HG03175 (cell line): ENCODE data around the gene MAPK8IP3.

ENCODE experiments used
- ATAC-seq: cut with Tn5 transposase; IDR thresholded peaks from one replicate; pipeline ENCODE4 v1.9.1; 2021; ENCODE audit warnings: mild to moderate bottlenecking, moderate library complexity; ENCODE audit not compliant: unreplicated experiment

The MAPK8IP3 gene

DNA sequence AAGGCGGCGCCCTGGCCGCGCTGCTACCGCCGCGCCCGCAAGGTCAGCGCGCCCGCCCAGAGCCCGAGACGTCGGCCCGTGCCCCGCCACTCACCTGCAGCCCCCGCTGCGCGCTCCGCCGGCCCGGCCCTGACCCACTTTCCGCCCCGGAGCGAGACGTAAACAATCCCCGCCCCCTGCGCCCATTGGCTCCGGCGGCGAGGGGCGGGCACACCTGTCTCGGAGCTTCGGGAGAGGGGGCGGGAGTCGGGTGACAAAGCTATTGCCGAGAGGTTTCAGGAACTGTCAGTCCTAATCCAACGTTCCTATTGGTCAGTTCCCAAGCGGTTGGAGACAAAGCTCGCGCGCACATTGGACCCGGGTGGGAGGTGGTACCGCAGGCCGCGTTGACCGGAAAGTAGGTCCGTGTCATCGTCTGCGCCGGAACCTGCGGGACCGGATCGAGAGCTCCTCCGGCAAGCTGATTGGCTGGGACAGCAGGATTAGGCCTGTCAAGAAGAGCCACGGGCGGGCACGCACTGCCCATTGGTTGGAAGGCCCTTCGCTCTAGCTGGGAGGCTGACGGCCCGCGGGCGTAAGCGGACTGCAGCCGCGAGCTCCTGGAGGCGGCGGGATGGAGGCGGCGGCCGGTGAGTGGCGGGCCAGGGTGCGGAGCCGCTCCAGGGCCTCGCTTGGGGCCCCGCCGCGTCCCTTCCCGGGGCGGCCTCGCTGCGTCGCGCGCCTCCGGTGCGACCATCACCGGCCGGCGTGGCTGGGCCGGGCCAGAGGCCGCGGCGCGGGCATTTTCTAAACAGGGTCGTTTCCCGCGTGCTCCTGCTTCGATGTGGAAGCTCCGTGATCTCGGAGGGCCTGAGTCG lies 76.6 kb downstream of the MAPK8IP3 start, which contains the start of the genes NUBP2 and SPSB3:
Gene NUBP2 (plus strand): TSS at position 553 of the 857 bp plus-strand sequence. CDS start 61 bp downstream, at position 614.
Gene SPSB3 (minus strand): TSS at position 164 of the 857 bp plus-strand sequence. CDS start 1,088 bp downstream, outside the sequence.
- ATAC-seq = peak; percentile 89

- ATAC-seq = no peak
Observed at GRCh38 chr16:1784977-1785845, 79.2 kb downstream of the MAPK8IP3 start.

- ATAC-seq = no peak
Observed at GRCh38 chr16:1785846-1786170, 79.8 kb downstream of the MAPK8IP3 start.

- ATAC-seq = no peak
Observed at GRCh38 chr16:1786242-1787055, 80.5 kb downstream of the MAPK8IP3 start.

GRCh38 chr16:1787056-1787321 lies 81.0 kb downstream of the MAPK8IP3 start:
- no peak for ATAC-seq

- no peak for ATAC-seq
Observed at GRCh38 chr16:1787322-1788094, 81.5 kb downstream of the MAPK8IP3 start.

DNA sequence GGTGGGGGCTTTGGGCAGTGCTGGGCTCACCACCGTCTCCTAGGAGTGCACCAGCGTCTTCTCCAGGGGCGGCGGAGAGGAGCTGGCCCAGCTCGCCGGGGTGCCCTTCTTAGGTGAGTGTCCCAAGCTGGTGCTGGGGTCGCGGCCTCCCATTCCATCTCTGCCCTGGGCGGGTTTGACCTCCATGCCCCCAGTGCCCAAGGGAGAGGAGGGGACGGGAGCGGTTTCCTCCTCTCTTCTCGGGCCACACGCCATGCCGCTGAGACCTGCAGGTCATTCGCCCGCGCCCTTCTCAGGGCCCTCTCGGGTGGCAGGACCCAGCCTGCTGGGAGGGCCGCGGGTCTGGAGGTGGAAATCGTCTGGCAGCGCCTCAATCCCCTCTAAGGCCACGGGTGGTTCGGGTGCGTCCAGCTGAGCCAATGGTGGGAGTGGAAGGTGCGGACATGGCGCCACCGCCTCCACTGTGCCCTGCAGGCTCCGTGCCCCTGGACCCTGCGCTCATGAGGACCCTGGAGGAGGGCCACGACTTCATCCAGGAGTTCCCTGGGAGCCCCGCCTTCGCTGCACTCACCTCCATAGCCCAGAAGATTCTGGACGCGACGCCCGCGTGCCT lies 82.2 kb downstream of the MAPK8IP3 start:
- no peak for ATAC-seq

- ATAC-seq = no peak
Observed at GRCh38 chr16:1788708-1789100, 82.7 kb downstream of the MAPK8IP3 start.

DNA sequence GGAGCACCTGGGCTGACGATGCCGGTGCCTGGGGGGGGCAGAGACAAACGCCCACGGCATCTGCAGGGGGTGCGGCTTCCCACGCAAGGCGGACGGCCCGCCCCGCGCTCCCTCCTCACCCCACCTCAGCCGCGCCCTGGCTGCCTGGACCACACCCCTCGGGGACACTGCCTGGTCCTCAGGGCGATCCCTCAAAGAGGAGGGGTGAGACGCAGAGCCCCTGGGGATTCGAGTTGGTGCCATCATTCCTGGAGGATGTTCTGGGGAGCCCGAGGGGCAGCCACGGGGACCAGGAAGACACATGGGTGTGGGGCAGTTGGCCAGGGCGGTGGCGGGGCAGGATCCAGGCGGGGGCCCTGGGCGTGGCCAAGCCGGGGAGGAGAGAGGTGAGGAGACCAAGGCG lies 83.6 kb downstream of the MAPK8IP3 start:
- no peak for ATAC-seq

GRCh38 chr16:1790261-1790610 lies 84.2 kb downstream of the MAPK8IP3 start:
- no peak for ATAC-seq

DNA sequence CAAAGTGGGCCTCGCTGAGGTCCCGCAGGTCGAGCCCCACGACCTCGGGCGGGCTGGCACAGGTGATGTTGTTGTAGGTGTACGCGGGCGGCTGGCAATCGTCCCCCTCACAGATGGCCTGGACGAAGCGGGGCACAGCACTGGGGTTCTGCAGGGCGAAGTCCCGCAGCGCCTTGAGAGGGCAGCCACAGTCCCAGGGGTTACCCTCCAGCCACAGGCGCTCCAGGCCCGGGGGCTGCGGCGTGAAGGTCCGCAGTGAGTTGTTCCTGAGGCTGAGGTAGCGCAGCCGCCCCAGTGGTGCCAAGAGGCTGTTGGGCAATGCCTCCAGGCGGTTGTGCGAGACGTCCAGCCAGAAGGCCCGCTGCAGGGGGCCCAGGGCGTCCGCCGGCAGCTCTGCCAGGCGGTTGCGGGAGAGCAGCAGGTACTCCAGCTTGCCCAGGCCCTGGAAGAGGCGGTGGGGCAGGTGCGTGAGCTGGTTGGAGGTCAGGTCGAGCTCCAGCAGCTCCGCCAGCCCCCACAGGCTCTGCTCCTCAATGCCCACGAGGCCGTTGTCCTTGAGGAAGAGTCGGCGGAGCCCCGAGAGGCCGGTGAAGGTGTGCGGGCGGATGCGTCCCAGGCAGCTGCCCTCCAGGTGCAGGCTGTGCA lies 84.7 kb downstream of the MAPK8IP3 start:
- no peak for ATAC-seq

DNA sequence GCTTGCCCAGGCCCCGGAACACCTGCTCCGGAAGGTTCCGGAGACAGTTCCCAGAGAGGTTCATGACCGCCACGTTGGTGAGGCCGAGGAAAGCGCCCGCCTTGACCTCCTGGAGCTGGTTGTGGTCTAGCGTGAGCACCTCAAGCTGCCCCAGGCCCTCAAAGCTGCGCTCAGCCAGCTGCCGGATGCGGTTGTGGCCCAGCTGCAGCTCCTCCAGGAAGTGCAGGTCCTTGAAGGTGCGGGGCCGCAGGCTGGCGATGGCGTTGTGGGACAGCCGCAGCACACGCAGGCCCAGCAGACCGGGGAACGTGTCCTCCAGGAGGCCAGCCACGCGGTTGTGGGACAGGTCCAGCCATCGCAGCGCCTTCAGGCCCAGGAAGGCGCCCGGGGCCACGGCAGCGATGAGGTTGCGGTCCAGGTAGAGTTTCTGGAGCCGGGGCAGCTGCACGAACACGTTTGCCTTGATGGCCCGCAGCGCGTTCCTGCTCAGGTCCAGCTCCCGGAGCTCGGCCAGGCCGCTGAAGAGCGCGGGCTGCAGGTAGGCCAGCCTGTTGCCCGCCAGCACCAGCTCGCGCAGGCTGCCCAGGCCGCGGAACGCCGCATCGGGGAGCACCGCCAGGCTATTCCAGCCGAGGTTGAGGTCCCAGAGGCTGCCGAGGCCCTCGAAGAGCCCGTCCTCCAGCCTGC lies 85.4 kb downstream of the MAPK8IP3 start:
- no peak for ATAC-seq

- ATAC-seq = no peak
Observed at GRCh38 chr16:1791943-1792812, 86.2 kb downstream of the MAPK8IP3 start.

DNA sequence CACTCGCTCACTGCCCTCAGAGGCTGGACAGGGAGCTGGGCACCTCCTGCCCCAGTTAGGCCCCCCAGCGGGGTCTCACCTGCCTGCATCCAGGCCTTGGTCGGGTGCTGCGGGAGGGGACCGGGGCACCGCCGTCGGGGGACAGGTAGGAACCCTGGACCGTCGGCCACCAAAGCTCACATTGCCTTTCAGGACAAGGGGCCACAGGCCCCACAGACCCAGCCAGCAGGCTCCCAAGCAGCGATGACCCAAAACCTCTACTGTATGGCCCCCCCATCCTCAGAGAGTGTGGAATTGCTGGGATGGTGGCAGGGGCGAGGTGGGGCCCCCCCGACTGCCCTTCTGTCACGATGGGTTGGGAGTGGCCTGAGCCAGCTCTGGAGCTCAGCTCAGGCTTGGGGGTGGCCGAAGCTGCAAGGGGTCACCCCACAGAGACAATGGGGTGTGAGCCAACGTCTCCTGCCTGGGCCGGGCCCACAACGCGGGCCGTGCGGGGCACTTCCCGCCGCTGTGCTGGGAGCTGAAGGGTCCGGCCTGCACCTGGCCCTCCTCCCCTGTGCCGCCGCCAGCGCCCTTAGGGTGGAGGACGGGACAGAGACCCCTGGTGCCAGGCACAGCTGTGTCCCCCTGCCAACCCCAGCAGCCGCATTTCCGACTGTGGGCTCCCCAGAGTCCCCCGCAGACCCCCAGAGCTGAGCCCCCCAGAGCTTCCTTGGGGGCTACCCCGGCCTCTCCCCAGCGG lies 87.0 kb downstream of the MAPK8IP3 start:
- no peak for ATAC-seq

GRCh38 chr16:1793578-1794220 lies 87.7 kb downstream of the MAPK8IP3 start, which contains the start of gene IGFALS:
Gene IGFALS, minus strand, starts transcription at chr16:1793705. Its CDS starts 53 bp downstream, at chr16:1793652.
- no peak for ATAC-seq

GRCh38 chr16:1794221-1794871 lies 88.4 kb downstream of the MAPK8IP3 start:
- ATAC-seq = no peak
